Measurements from ENCODE around the gene MLXIPL. TPM values are rescaled to one million over a fixed set of nuclear protein-coding genes. Genes with fewer than 3 reads are reported as not detected.

The MLXIPL gene
- total RNA-seq, 2 donors from 2014 or later, result 39.7 to 58.0 TPM

- Histone ChIP-seq H3K27ac (ENCODE audit: low read depth, low read length) (no peak overlapping the region), H3K9ac (ENCODE audit: extremely low read depth, low read length, poor library complexity, severe bottlenecking) (no peak overlapping the region), H3K36me3 (ENCODE audit: control insufficient read depth, insufficient read depth, low read length) (peaks cover 66% of the 10 kb centered on the region), H3K4me3 (ENCODE audit: low read length) (no peak overlapping the region), H3K4me1 (ENCODE audit: control insufficient read depth, insufficient read depth, low read length) (peaks cover 4% of the 10 kb centered on the region), H3K27me3 (ENCODE audit: control insufficient read depth, insufficient read depth, low read length, poor library complexity, severe bottlenecking) (no peaks in the 10 kb centered on the region), H3K9me3 (ENCODE audit: control insufficient read depth, low read length) (no peaks in the 10 kb centered on the region)
- Mint-ChIP-seq H3K27me3 (ENCODE audit: insufficient read depth) (no peaks in the 10 kb centered on the region), H3K4me3 (no peak overlapping the region), H3K9me3 (no peaks in the 10 kb centered on the region), H3K27ac (no peak overlapping the region), H3K4me1 (peaks cover 17% of the 10 kb centered on the region), H3K36me3 (ENCODE audit: low read depth) (peaks cover 62% of the 10 kb centered on the region)
- no peak for DNase-seq
- no peak for TF ChIP-seq CTCF (conservative IDR thresholded peaks at IDR 0.05)
- WGBS, 2 experiments (ENCODE audit: insufficient coverage in 1 of 2, insufficient read length in 1 of 2), result 95 to 98% methylated on average over 9 of the region's 9 CpGs
Observed at GRCh38 chr7:73573276-73573675, 51.0 kb downstream of the MLXIPL start.

GRCh38 chr7:73572767-73573186 lies 51.5 kb downstream of the MLXIPL start:
- Histone ChIP-seq H3K4me3 (ENCODE audit: low read length) (no peak overlapping the region), H3K9ac (ENCODE audit: extremely low read depth, low read length, poor library complexity, severe bottlenecking) (no peak overlapping the region), H3K9me3 (ENCODE audit: control insufficient read depth, low read length) (no peaks in the 10 kb centered on the region), H3K4me1 (ENCODE audit: control insufficient read depth, insufficient read depth, low read length) (peaks cover 4% of the 10 kb centered on the region), H3K36me3 (ENCODE audit: control insufficient read depth, insufficient read depth, low read length) (peaks cover 66% of the 10 kb centered on the region), H3K27ac (ENCODE audit: low read depth, low read length) (no peak overlapping the region), H3K27me3 (ENCODE audit: control insufficient read depth, insufficient read depth, low read length, poor library complexity, severe bottlenecking) (no peaks in the 10 kb centered on the region)
- H3K4me3 Mint-ChIP-seq, result no peak overlapping the region
- no peaks in the 10 kb centered on the region for H3K27me3 Mint-ChIP-seq (ENCODE audit: insufficient read depth)
- peaks cover 62% of the 10 kb centered on the region for H3K36me3 Mint-ChIP-seq (ENCODE audit: low read depth)
- peaks cover 17% of the 10 kb centered on the region for H3K4me1 Mint-ChIP-seq
- H3K27ac Mint-ChIP-seq, result no peak overlapping the region
- DNase-seq, result no peak
- H3K9me3 Mint-ChIP-seq, result no peaks in the 10 kb centered on the region
- WGBS, 2 experiments (ENCODE audit: insufficient coverage in 1 of 2, insufficient read length in 1 of 2), result 98 to 100% methylated on average over 5 to 6 of the region's 6 CpGs
- no peak for TF ChIP-seq CTCF (conservative IDR thresholded peaks at IDR 0.05)

GRCh38 chr7:73570977-73571376 lies 53.3 kb downstream of the MLXIPL start:
- WGBS, 2 experiments (ENCODE audit: insufficient coverage in 1 of 2, insufficient read length in 1 of 2), result 94 to 98% methylated on average over 8 to 10 of the region's 10 CpGs
- Mint-ChIP-seq H3K27me3 (ENCODE audit: insufficient read depth) (peaks cover 3% of the 10 kb centered on the region), H3K9me3 (no peaks in the 10 kb centered on the region), H3K4me1 (peaks cover 13% of the 10 kb centered on the region), H3K27ac (no peak overlapping the region), H3K36me3 (ENCODE audit: low read depth) (peaks cover 56% of the 10 kb centered on the region), H3K4me3 (no peak overlapping the region)
- DNase-seq, result no peak
- peaks cover 4% of the 10 kb centered on the region for H3K4me1 ChIP-seq (ENCODE audit: control insufficient read depth, insufficient read depth, low read length)
- no peak for TF ChIP-seq CTCF (conservative IDR thresholded peaks at IDR 0.05)
- no peak overlapping the region for H3K9ac ChIP-seq (ENCODE audit: extremely low read depth, low read length, poor library complexity, severe bottlenecking)
- no peaks in the 10 kb centered on the region for H3K27me3 ChIP-seq (ENCODE audit: control insufficient read depth, insufficient read depth, low read length, poor library complexity, severe bottlenecking)
- no peaks in the 10 kb centered on the region for H3K9me3 ChIP-seq (ENCODE audit: control insufficient read depth, low read length)
- no peak overlapping the region for H3K27ac ChIP-seq (ENCODE audit: low read depth, low read length)
- no peak overlapping the region for H3K4me3 ChIP-seq (ENCODE audit: low read length)
- H3K36me3 ChIP-seq (ENCODE audit: control insufficient read depth, insufficient read depth, low read length), result peaks cover 60% of the 10 kb centered on the region
